IPS DF 4.7 (cell line): Measurements from ENCODE around the gene PDAP1.
"Not testable (repeated sequence)": the region's sequence is repeated elsewhere in the genome, so short reads cannot be mapped to it uniquely, and the experiment has no call there.

Source experiments
- DNase-seq: peaks from one replicate; pipeline ENCODE4 v3.0.0-alpha.2; 2013; ENCODE audit warnings: low spot score; ENCODE audit errors: extremely low read depth

PDAP1 gene

GRCh38 chr7:99396418-99397296 lies 11.7 kb downstream of the PDAP1 start:
- DNase-seq, result no peak

- no peak for DNase-seq
These were observed 12.6 kb downstream of the PDAP1 start for GRCh38 chr7:99395616-99396327.

GRCh38 chr7:99394188-99394502 lies 14.3 kb downstream of the PDAP1 start:
- no peak for DNase-seq

- DNase-seq, result peak; percentile 46
These were observed 14.8 kb downstream of the PDAP1 start for GRCh38 chr7:99393355-99394187.

- no peak for DNase-seq
These were observed 15.6 kb downstream of the PDAP1 start for GRCh38 chr7:99392659-99393354.

GRCh38 chr7:99392046-99392445 lies 16.4 kb downstream of the PDAP1 start:
- no peak for DNase-seq

- no peak for DNase-seq
These were observed 17.3 kb downstream of the PDAP1 start for GRCh38 chr7:99390941-99391602.

GRCh38 chr7:99389772-99390171 lies 18.6 kb downstream of the PDAP1 start:
- no peak for DNase-seq

- no peak for DNase-seq
These were observed 20.5 kb downstream of the PDAP1 start for GRCh38 chr7:99387912-99388311.

GRCh38 chr7:99387239-99387635 lies 21.2 kb downstream of the PDAP1 start:
- DNase-seq, result not testable (repeated sequence)

- no peak for DNase-seq
These were observed 21.7 kb downstream of the PDAP1 start for GRCh38 chr7:99386584-99387238.

- no peak for DNase-seq
These were observed 22.8 kb downstream of the PDAP1 start for GRCh38 chr7:99385564-99385963.

- DNase-seq, result no peak
These were observed 23.9 kb downstream of the PDAP1 start for GRCh38 chr7:99384523-99384922.

GRCh38 chr7:99383791-99384370 lies 24.5 kb downstream of the PDAP1 start:
- DNase-seq, result no peak

- no peak for DNase-seq
These were observed 25.2 kb downstream of the PDAP1 start for GRCh38 chr7:99383203-99383602.

- DNase-seq, result no peak
These were observed 26.7 kb downstream of the PDAP1 start for GRCh38 chr7:99381664-99382075.

GRCh38 chr7:99380823-99381663 lies 27.4 kb downstream of the PDAP1 start:
- no peak for DNase-seq

GRCh38 chr7:99380032-99380822 lies 28.2 kb downstream of the PDAP1 start:
- no peak for DNase-seq
